Neuron (in vitro differentiated cells): ENCODE data around the gene DLL1.

Experiments used
- H2AFZ ChIP-seq: one replicate; pipeline ENCODE4 v1.6.1; 2013; ENCODE audit warnings: low read depth, mild to moderate bottlenecking, inconsistent platforms, low read length, moderate library complexity
- H3K27me3 ChIP-seq: one replicate; pipeline ENCODE4 v1.6.1; 2013; ENCODE audit warnings: low read length; ENCODE audit not compliant: insufficient read depth
- H3K36me3 ChIP-seq: one replicate; pipeline ENCODE4 v1.6.1; 2013; ENCODE audit warnings: low read length; ENCODE audit not compliant: insufficient read depth
- H3K4me1 ChIP-seq: one replicate; pipeline ENCODE4 v1.6.1; 2013; ENCODE audit warnings: low read length; ENCODE audit not compliant: insufficient read depth
- H3K4me3 ChIP-seq: 2 replicates; pipeline ENCODE4 v1.5.1; 2013; ENCODE audit warnings: mild to moderate bottlenecking, low read length, moderate library complexity
- H3K9me3 ChIP-seq: one replicate; pipeline ENCODE4 v1.6.1; 2013; ENCODE audit warnings: low read length

DLL1 gene

DNA sequence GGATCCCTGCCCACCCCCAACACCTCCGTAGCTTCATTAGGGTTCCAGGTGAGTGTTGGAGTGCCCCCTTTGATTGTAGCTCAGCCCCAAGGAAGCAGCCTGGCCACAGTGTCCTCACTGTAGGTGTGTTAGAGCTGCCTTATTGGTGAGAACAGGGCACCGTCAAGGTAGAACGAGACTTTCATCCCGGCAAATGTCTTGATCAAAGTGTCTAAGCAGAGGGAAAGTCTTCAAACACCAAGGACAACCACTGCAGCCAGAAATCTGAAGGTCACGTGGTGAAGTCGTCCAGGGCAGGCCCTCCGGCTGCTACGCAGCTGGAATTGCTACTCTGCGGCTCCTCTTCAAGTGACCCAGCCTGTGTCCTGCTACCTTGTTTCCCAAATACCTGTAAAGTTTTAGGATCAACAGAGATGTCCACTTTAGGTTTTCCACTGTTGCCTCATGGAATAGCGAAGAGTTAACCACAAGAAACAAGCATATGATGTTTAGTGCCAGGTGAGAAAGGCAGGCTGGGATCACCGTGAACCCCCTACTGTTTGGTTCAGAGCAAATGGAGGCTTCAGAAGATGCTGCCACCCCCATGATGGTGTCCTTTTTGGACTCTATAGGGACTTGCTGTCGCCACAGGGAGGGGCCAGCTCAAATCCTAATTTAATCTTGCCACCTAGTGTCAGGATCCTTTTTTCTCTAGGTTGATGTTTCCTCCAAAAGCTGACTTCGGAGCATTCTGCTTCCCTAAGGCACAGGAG is 1.7 kb upstream of the DLL1 start:
- Histone ChIP-seq H3K4me1 (peaks cover 67% of the 10 kb centered on the region), H3K4me3 (peak overlapping the region; percentile 78), H3K36me3 (peaks cover 11% of the 10 kb centered on the region), H3K27me3 (no peaks in the 10 kb centered on the region), H3K9me3 (no peaks in the 10 kb centered on the region), H2AFZ (no peak overlapping the region)

- Histone ChIP-seq H3K4me1 (peaks cover 67% of the 10 kb centered on the region), H3K4me3 (peak overlapping the region; percentile 78), H3K36me3 (peaks cover 13% of the 10 kb centered on the region), H2AFZ (no peak overlapping the region), H3K27me3 (no peaks in the 10 kb centered on the region), H3K9me3 (no peaks in the 10 kb centered on the region)
These were observed 1.2 kb upstream of the DLL1 start for GRCh38 chr6:170292111-170292406.

- Histone ChIP-seq H2AFZ (peak overlapping the region; percentile 70), H3K4me3 (peak overlapping the region; percentile 78), H3K9me3 (no peaks in the 10 kb centered on the region), H3K36me3 (peaks cover 13% of the 10 kb centered on the region), H3K4me1 (peaks cover 68% of the 10 kb centered on the region), H3K27me3 (no peaks in the 10 kb centered on the region)
These were observed 613 bp upstream of the DLL1 start for GRCh38 chr6:170291271-170292110.

GRCh38 chr6:170289951-170290295 is 955 bp downstream of the DLL1 start:
- H3K27me3 ChIP-seq, result no peaks in the 10 kb centered on the region
- H3K9me3 ChIP-seq, result no peaks in the 10 kb centered on the region
- H3K4me1 ChIP-seq, result peaks cover 76% of the 10 kb centered on the region
- H3K4me3 ChIP-seq, result peak overlapping the region; percentile 78
- H3K36me3 ChIP-seq, result peaks cover 22% of the 10 kb centered on the region
- H2AFZ ChIP-seq, result no peak overlapping the region

- Histone ChIP-seq H3K27me3 (no peaks in the 10 kb centered on the region), H2AFZ (no peak overlapping the region), H3K36me3 (peaks cover 27% of the 10 kb centered on the region), H3K9me3 (no peaks in the 10 kb centered on the region), H3K4me1 (peaks cover 70% of the 10 kb centered on the region), H3K4me3 (peak overlapping the region; percentile 78)
These were observed 1.5 kb downstream of the DLL1 start for GRCh38 chr6:170289180-170289931.

DNA sequence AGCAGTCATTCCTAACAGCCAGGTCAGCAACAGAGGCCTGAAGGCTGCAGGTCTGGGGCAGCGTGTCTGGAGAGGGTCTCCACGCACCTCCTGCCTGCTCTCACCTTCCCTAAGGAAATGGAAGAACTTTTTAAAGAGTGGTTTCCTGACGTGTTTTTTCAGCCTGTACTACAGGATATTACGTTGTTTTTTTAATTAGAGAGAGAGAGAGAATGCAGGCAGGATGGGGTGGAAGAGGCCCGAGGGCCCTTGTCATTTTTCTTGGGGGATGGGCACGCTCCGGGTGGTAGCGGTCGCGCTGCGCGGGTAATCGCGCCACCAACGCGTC is 2.1 kb downstream of the DLL1 start:
- no peaks in the 10 kb centered on the region for H3K9me3 ChIP-seq
- H3K4me3 ChIP-seq, result peak overlapping the region; percentile 78
- H2AFZ ChIP-seq, result no peak overlapping the region
- H3K36me3 ChIP-seq, result peaks cover 33% of the 10 kb centered on the region
- no peaks in the 10 kb centered on the region for H3K27me3 ChIP-seq
- H3K4me1 ChIP-seq, result peaks cover 65% of the 10 kb centered on the region

DNA sequence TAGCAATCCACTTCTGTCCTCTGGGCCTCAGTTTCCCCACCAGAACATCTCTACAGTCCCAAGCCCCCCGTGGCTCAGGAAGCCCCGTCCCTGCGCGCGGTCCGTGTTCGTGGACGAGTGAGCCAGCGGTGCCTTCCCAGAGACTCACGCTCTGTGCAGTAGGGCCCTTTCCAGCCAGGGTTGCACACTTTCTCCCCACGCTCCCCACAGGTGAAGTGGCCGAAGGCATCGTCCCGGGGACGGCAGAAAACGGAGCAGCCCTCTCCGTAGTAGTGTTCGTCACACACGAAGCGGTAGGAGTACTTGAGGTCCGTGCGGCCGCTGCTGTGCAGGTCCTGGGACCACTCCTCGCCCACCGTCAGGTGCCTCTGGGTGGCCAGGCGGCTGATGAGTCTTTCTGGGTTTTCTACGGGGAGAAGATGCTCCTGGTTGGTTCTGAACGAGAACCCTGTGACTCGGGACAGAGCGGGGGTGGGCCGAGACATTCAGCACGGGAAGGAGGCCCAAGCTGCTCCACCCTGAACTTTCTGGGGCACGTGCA is 2.7 kb downstream of the DLL1 start:
- peaks cover 59% of the 10 kb centered on the region for H3K4me1 ChIP-seq
- H3K9me3 ChIP-seq, result no peaks in the 10 kb centered on the region
- H3K36me3 ChIP-seq, result peaks cover 39% of the 10 kb centered on the region
- H3K27me3 ChIP-seq, result no peaks in the 10 kb centered on the region
- H3K4me3 ChIP-seq, result peak overlapping the region; percentile 78
- no peak overlapping the region for H2AFZ ChIP-seq

- Histone ChIP-seq H3K27me3 (no peaks in the 10 kb centered on the region), H2AFZ (no peak overlapping the region), H3K4me1 (peaks cover 51% of the 10 kb centered on the region), H3K9me3 (no peaks in the 10 kb centered on the region), H3K36me3 (peaks cover 47% of the 10 kb centered on the region), H3K4me3 (peak overlapping the region; percentile 78)
These were observed 3.5 kb downstream of the DLL1 start for GRCh38 chr6:170287371-170287876.

GRCh38 chr6:170286934-170287265 is 4.0 kb downstream of the DLL1 start:
- Histone ChIP-seq H2AFZ (no peak overlapping the region), H3K4me1 (peaks cover 46% of the 10 kb centered on the region), H3K36me3 (peaks cover 52% of the 10 kb centered on the region), H3K27me3 (no peaks in the 10 kb centered on the region), H3K4me3 (peak overlapping the region; percentile 78), H3K9me3 (no peaks in the 10 kb centered on the region)

- Histone ChIP-seq H3K36me3 (peaks cover 57% of the 10 kb centered on the region), H3K4me1 (peaks cover 41% of the 10 kb centered on the region), H2AFZ (no peak overlapping the region), H3K27me3 (no peaks in the 10 kb centered on the region), H3K9me3 (no peaks in the 10 kb centered on the region), H3K4me3 (peak overlapping the region; percentile 78)
These were observed 4.5 kb downstream of the DLL1 start for GRCh38 chr6:170286246-170286933.

- Histone ChIP-seq H3K36me3 (peaks cover 57% of the 10 kb centered on the region), H3K9me3 (no peaks in the 10 kb centered on the region), H3K4me3 (no peak overlapping the region), H3K27me3 (no peaks in the 10 kb centered on the region), H2AFZ (no peak overlapping the region), H3K4me1 (peaks cover 41% of the 10 kb centered on the region)
These were observed 5.4 kb downstream of the DLL1 start for GRCh38 chr6:170285482-170285881.

DNA sequence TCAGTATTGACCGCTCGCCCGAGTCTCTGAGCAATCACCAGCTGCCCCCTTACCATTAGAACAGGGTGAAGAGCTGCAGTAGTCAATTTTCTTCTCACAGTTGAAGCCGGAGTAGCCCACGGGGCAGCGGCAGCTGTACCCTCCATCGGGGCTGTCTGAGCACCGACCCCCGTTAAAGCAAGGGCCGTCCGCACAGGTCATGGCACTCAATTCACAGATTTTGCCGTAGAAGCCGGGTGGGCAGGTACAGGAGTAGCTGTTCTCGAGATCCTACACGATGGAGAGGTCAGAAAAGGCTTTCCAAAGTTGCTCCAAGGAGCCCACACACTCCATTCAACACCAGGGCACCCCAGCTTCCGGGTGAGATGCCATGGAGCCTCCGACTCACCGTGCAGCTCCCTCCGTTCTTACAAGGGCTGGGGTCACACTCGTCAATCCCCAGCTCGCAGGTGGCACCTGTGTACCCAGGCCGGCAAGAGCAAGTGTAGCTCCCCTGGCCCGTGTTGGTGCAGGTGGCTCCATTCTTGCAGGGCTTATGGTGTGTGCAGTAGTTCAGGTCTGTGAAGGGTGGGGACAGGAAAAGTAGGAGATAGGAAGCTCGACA is 5.9 kb downstream of the DLL1 start:
- Histone ChIP-seq H3K36me3 (peaks cover 57% of the 10 kb centered on the region), H3K4me3 (no peak overlapping the region), H3K9me3 (no peaks in the 10 kb centered on the region), H3K4me1 (peaks cover 41% of the 10 kb centered on the region), H3K27me3 (no peaks in the 10 kb centered on the region), H2AFZ (no peak overlapping the region)
